Neural crest cell (in vitro differentiated cells): ENCODE data around the gene AHSP. TPM values are rescaled to one million over a fixed set of nuclear protein-coding genes. Genes with fewer than 3 reads are reported as not detected.

Experiments
- DNase-seq: peaks from one replicate; pipeline ENCODE4 v3.0.0; 2021; ENCODE audit warnings: low read depth, mixed read lengths, low spot score
- H3K27ac Mint-ChIP-seq: one replicate; pipeline ENCODE4 v1.8.0; 2021; ENCODE audit warnings: mild to moderate bottlenecking, mixed read lengths; ENCODE audit not compliant: unreplicated experiment
- H3K27me3 Mint-ChIP-seq: 2 replicates; pipeline ENCODE4 v1.8.0; 2021; ENCODE audit warnings: low read depth, mild to moderate bottlenecking, mixed read lengths
- H3K36me3 Mint-ChIP-seq: 2 replicates; pipeline ENCODE4 v1.8.0; 2021; ENCODE audit warnings: low read depth, mild to moderate bottlenecking, mixed read lengths
- H3K4me1 Mint-ChIP-seq: 2 replicates; pipeline ENCODE4 v1.8.0; 2021; ENCODE audit warnings: mixed read lengths
- H3K4me3 Mint-ChIP-seq: one replicate; pipeline ENCODE4 v1.8.0; 2021; ENCODE audit warnings: mild to moderate bottlenecking, mixed read lengths
- H3K9me3 Mint-ChIP-seq: 2 replicates; pipeline ENCODE4 v1.8.0; 2021; ENCODE audit warnings: mixed read lengths
- CTCF ChIP-seq: fragments of 200-600 bp; sonication (generic); conservative IDR thresholded peaks from 2 replicates; pipeline ENCODE4 v1.5.0; 2021; ENCODE audit warnings: antibody characterized with exemption, mild to moderate bottlenecking
- total RNA-seq: library from RNA; stranded (reverse); gene quantifications from 2 replicates; pipeline ENCODE4 v1.2.1, GENCODE V29; 2021

The AHSP gene
- total RNA-seq, 1 donor from 2014 or later: not detected

DNA sequence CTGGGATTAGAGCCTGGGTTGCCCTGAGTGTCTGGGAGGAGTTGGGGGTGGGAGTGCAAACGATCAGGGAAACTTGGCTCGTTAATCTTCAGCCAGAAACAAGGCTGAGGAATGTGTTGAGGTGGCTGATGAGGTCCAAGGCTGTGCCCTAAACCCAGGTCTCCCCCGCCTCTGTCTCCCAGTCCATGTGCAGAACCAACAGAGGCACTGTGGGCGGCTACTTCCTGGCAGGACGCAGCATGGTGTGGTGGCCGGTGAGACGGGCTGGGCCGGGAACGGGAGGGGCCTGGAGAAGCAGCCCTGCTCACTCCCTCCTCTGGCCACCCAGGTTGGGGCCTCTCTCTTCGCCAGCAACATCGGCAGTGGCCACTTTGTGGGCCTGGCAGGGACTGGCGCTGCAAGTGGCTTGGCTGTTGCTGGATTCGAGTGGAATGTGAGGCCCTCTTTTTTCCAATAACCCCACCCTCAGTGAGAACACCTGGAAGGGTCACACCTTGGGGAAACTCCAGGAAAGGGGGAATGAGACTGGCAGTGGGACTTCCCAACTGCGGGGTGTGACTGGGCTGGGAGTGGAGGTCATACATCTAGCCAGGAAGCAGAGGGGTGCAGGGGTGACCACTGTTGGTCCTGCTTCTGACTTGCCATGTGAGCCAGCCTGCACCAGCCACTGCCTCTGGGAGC lies 43.1 kb upstream of the AHSP start:
- TF ChIP-seq CTCF: no peak
- Mint-ChIP-seq H3K36me3 (peaks cover 3% of the 10 kb centered on the region), H3K4me3 (no peak overlapping the region), H3K27ac (no peak overlapping the region), H3K4me1 (peaks cover 3% of the 10 kb centered on the region), H3K27me3 (peaks cover 94% of the 10 kb centered on the region), H3K9me3 (no peaks in the 10 kb centered on the region)
- no peak for DNase-seq

DNA sequence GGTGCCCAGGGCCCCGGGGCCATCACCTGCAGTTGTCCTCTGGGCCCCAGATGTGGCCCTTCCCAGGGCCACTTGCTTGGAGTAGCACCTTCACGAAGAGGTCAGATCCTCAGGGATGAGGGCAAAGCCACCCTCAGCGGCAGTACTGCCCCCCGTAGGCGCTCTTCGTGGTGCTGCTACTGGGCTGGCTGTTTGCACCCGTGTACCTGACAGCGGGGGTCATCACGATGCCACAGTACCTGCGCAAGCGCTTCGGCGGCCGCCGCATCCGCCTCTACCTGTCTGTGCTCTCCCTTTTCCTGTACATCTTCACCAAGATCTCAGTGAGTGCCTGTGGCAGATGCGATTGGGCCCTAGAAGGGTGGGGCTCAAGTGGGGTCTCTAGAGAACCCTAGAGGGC lies 42.1 kb upstream of the AHSP start:
- Mint-ChIP-seq H3K27ac (no peak overlapping the region), H3K9me3 (no peaks in the 10 kb centered on the region), H3K4me1 (peaks cover 3% of the 10 kb centered on the region), H3K36me3 (peaks cover 4% of the 10 kb centered on the region), H3K27me3 (peaks cover 89% of the 10 kb centered on the region), H3K4me3 (no peak overlapping the region)
- no peak for DNase-seq
- no peak for TF ChIP-seq CTCF

GRCh38 chr16:31486045-31486444 lies 41.7 kb upstream of the AHSP start:
- peaks cover 4% of the 10 kb centered on the region for H3K36me3 Mint-ChIP-seq
- no peak for DNase-seq
- peak overlapping the region; percentile 83 for H3K4me3 Mint-ChIP-seq
- no peak for TF ChIP-seq CTCF
- H3K4me1 Mint-ChIP-seq: peaks cover 3% of the 10 kb centered on the region
- H3K27ac Mint-ChIP-seq: no peak overlapping the region
- H3K9me3 Mint-ChIP-seq: no peaks in the 10 kb centered on the region
- H3K27me3 Mint-ChIP-seq: peaks cover 86% of the 10 kb centered on the region

DNA sequence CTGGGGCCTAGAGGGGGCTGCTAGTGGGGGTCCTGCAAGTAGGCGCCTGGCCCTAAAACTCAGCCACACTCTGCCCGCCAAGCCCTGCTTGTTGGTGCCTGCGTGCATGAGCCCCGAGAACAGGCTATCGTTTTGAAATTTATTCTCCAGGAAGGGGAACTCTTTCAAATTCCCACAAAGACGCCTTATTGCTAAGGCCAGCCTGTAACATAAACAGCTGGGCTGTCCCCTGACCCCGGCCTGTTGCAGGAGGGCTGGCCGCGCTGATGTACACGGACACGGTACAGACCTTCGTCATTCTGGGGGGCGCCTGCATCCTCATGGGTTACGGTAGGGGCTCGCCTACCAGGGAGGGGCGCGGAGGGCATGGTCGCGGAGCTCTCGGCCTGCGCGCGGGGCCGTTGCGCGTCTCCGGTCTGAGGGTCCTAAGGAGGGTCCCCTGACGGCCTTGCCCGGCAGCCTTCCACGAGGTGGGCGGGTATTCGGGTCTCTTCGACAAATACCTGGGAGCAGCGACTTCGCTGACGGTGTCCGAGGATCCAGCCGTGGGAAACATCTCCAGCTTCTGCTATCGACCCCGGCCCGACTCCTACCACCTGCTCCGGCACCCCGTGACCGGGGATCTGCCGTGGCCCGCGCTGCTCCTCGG lies 40.5 kb upstream of the AHSP start:
- H3K9me3 Mint-ChIP-seq: no peaks in the 10 kb centered on the region
- no peak overlapping the region for H3K27ac Mint-ChIP-seq
- H3K4me1 Mint-ChIP-seq: peaks cover 3% of the 10 kb centered on the region
- H3K27me3 Mint-ChIP-seq: peaks cover 78% of the 10 kb centered on the region
- peaks cover 4% of the 10 kb centered on the region for H3K36me3 Mint-ChIP-seq
- no peak for TF ChIP-seq CTCF
- H3K4me3 Mint-ChIP-seq: peak overlapping the region; percentile 83
- DNase-seq: no peak

DNA sequence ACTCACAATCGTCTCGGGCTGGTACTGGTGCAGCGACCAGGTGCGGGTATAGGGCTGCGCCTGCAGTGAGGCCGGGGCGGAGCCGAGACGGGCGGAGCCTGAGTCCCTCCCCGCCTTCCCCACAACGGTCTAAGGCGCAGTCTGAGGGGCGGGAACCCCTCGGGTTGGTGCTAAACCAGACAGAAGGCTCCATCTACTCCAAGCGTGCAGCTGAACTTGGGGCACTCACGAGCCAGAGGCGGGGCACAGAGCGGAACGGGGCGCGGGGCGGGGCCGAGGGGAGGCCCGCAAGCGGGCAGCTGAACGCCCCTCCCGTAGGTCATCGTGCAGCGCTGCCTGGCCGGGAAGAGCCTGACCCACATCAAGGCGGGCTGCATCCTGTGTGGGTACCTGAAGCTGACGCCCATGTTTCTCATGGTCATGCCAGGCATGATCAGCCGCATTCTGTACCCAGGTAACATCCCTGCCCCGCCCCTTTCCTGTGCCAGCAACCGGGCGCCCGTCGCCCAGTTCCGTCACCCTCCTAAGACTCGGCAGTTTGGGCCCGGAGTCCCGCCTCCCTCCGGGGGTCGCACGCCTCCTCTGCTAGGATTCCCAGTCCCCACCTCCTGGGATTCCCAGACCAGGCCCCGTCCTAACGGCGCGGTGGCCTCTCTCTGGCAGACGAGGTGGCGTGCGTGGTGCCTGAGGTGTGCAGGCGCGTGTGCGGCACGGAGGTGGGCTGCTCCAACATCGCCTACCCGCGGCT lies 39.8 kb upstream of the AHSP start:
- Mint-ChIP-seq H3K4me3 (peak overlapping the region; percentile 83), H3K4me1 (peaks cover 3% of the 10 kb centered on the region), H3K36me3 (peaks cover 4% of the 10 kb centered on the region), H3K27ac (no peak overlapping the region), H3K9me3 (no peaks in the 10 kb centered on the region), H3K27me3 (peaks cover 71% of the 10 kb centered on the region)
- TF ChIP-seq CTCF: no peak
- DNase-seq: no peak
